ENCODE measurements around the gene FGF12.
"Not testable (repeated sequence)": the region's sequence is repeated elsewhere in the genome, so short reads cannot be mapped to it uniquely, and the experiment has no call there.

Gene FGF12

GRCh38 chr3:192726385-192726784, 956 bp downstream of the FGF12 start:
- no peak for TF ChIP-seq CTCF (IDR thresholded peaks at IDR 0.05; ENCODE audit: unreplicated experiment in 3 of 3)
- peaks cover 14% of the 10 kb centered on the region for H3K4me1 Mint-ChIP-seq
- peaks cover 49% of the 10 kb centered on the region for H3K27me3 Mint-ChIP-seq (ENCODE audit: low read depth)
- H3K27ac Mint-ChIP-seq = no peak overlapping the region
- no peaks in the 10 kb centered on the region for H3K9me3 Mint-ChIP-seq
- H3K4me3 Mint-ChIP-seq = no peak overlapping the region
- no peaks in the 10 kb centered on the region for H3K36me3 Mint-ChIP-seq (ENCODE audit: low read depth)

- no peak for TF ChIP-seq CTCF (IDR thresholded peaks at IDR 0.05; ENCODE audit: unreplicated experiment in 3 of 3)
- Mint-ChIP-seq H3K27ac (no peak overlapping the region), H3K4me3 (no peak overlapping the region), H3K36me3 (ENCODE audit: low read depth) (no peaks in the 10 kb centered on the region), H3K27me3 (ENCODE audit: low read depth) (peaks cover 19% of the 10 kb centered on the region), H3K4me1 (no peaks in the 10 kb centered on the region), H3K9me3 (no peaks in the 10 kb centered on the region)
Observed at GRCh38 chr3:192719964-192720363, 7.4 kb downstream of the FGF12 start.

- Mint-ChIP-seq H3K4me1 (no peaks in the 10 kb centered on the region), H3K36me3 (ENCODE audit: low read depth) (no peaks in the 10 kb centered on the region), H3K9me3 (no peaks in the 10 kb centered on the region), H3K27ac (no peak overlapping the region), H3K4me3 (no peak overlapping the region), H3K27me3 (ENCODE audit: low read depth) (peaks cover 4% of the 10 kb centered on the region)
- TF ChIP-seq CTCF (IDR thresholded peaks at IDR 0.05; ENCODE audit: unreplicated experiment in 3 of 3) = no peak
Observed at GRCh38 chr3:192718156-192718555, 9.2 kb downstream of the FGF12 start.

GRCh38 chr3:192715126-192715525, 12.2 kb downstream of the FGF12 start:
- no peak for TF ChIP-seq CTCF (IDR thresholded peaks at IDR 0.05; ENCODE audit: unreplicated experiment in 3 of 3)

GRCh38 chr3:192711126-192711525, 16.2 kb downstream of the FGF12 start:
- H3K4me3 Mint-ChIP-seq; H3K27me3 Mint-ChIP-seq (ENCODE audit: low read depth): not testable (repeated sequence)

More at GRCh38 chr3:192715126-192715525, 12.2 kb downstream of the FGF12 start:
- H3K9me3 Mint-ChIP-seq = peaks cover 4% of the 10 kb centered on the region
- H3K36me3 Mint-ChIP-seq (ENCODE audit: low read depth) = no peaks in the 10 kb centered on the region
- no peak overlapping the region for H3K27ac Mint-ChIP-seq
- H3K4me1 Mint-ChIP-seq = no peaks in the 10 kb centered on the region
- no peaks in the 10 kb centered on the region for H3K27me3 Mint-ChIP-seq (ENCODE audit: low read depth)
- H3K4me3 Mint-ChIP-seq = no peak overlapping the region

GRCh38 chr3:192710366-192710765, 17.0 kb downstream of the FGF12 start:
- TF ChIP-seq CTCF (IDR thresholded peaks at IDR 0.05; ENCODE audit: unreplicated experiment in 3 of 3) = no peak
- peaks cover under 1% of the 10 kb centered on the region for H3K4me1 Mint-ChIP-seq
- H3K9me3 Mint-ChIP-seq = peaks cover 4% of the 10 kb centered on the region
- no peak overlapping the region for H3K27ac Mint-ChIP-seq
- H3K27me3 Mint-ChIP-seq (ENCODE audit: low read depth) = peaks cover 4% of the 10 kb centered on the region
- H3K36me3 Mint-ChIP-seq (ENCODE audit: low read depth) = no peaks in the 10 kb centered on the region
- no peak overlapping the region for H3K4me3 Mint-ChIP-seq

More at GRCh38 chr3:192711126-192711525, 16.2 kb downstream of the FGF12 start:
- not testable (repeated sequence) for H3K9me3 Mint-ChIP-seq; H3K36me3 Mint-ChIP-seq (ENCODE audit: low read depth); H3K4me1 Mint-ChIP-seq; H3K27ac Mint-ChIP-seq
